CD4-positive, alpha-beta T cell (primary cell): ENCODE measurements around the gene TMEM203. TPM values are rescaled to one million over a fixed set of nuclear protein-coding genes. Genes with fewer than 3 reads are reported as not detected.

Source experiments
- ATAC-seq: fragments of 200-7000 bp; cut with Tn5 transposase; one replicate; pipeline ENCODE4 v1.10.0; 2022; ENCODE audit warnings: mild to moderate bottlenecking; ENCODE audit not compliant: poor library complexity
- CTCF ChIA-PET: fragments of 350-600 bp; sonication (Branson Sonifier 250); formaldehyde crosslinking; loops from one replicate; lab custom pipeline; 2021; ENCODE audit warnings: antibody characterized with exemption, inconsistent platforms; lab: Charles Lee
- POLR2A ChIA-PET: fragments of 350-600 bp; sonication (Branson Sonifier 250); formaldehyde crosslinking; loops from one replicate; lab custom pipeline; 2021; ENCODE audit warnings: antibody characterized with exemption, inconsistent platforms; lab: Charles Lee
- DNase-seq, 14 experiments: peaks; one replicate each; pipeline ENCODE4 v3.0.0-alpha.2; 2013 to 2020; ENCODE audit warnings: mixed read lengths in 2 of 14
- H3K27ac ChIP-seq, 2 donors: one replicate each; pipeline versions ENCODE4 v1.5.1 to v1.7.0; 2013; ENCODE audit warnings: low read length in 2 of 2, low read depth in 1 of 2, mild to moderate bottlenecking in 1 of 2
- H3K27me3 ChIP-seq, 2 experiments: 1 replicate in 1 of 2; 2 replicates in 1 of 2; pipeline versions ENCODE4 v1.6.1 to v1.7.0; 2013; ENCODE audit warnings: low read length in 2 of 2, control low read depth in 1 of 2, mild to moderate bottlenecking in 1 of 2, moderate library complexity in 1 of 2; ENCODE audit not compliant: insufficient read depth in 2 of 2, control insufficient read depth in 1 of 2
- H3K36me3 ChIP-seq: one replicate; pipeline ENCODE4 v1.6.1; 2013; ENCODE audit warnings: low read length, control low read depth; ENCODE audit not compliant: insufficient read depth
- H3K4me1 ChIP-seq: one replicate; pipeline ENCODE4 v1.6.1; 2013; ENCODE audit warnings: low read length, control low read depth; ENCODE audit not compliant: insufficient read depth
- H3K4me3 ChIP-seq: one replicate; pipeline ENCODE4 v1.5.1; 2013; ENCODE audit warnings: mild to moderate bottlenecking, low read length, moderate library complexity
- H3K9me3 ChIP-seq, 2 experiments: 1 replicate in 1 of 2; 2 replicates in 1 of 2; pipeline versions ENCODE4 v1.6.1 to v1.7.0; 2013; ENCODE audit warnings: low read length in 2 of 2, mild to moderate bottlenecking in 2 of 2, control low read depth in 1 of 2, moderate library complexity in 1 of 2; ENCODE audit not compliant: control insufficient read depth in 1 of 2, insufficient read depth in 1 of 2
- H3K27ac Mint-ChIP-seq: one replicate; pipeline ENCODE4 v1.8.0; 2020; ENCODE audit warnings: mixed read lengths
- H3K27me3 Mint-ChIP-seq: one replicate; pipeline ENCODE4 v1.8.0; 2021; ENCODE audit warnings: mixed read lengths
- H3K36me3 Mint-ChIP-seq: one replicate; pipeline ENCODE4 v1.8.0; 2021; ENCODE audit warnings: low read depth, mixed read lengths
- H3K4me1 Mint-ChIP-seq: one replicate; pipeline ENCODE4 v1.8.0; 2021; ENCODE audit warnings: low read depth, mixed read lengths
- H3K4me3 Mint-ChIP-seq: one replicate; pipeline ENCODE4 v1.8.0; 2020; ENCODE audit warnings: mild to moderate bottlenecking, mixed read lengths
- H3K9me3 Mint-ChIP-seq: one replicate; pipeline ENCODE4 v1.8.0; 2020; ENCODE audit warnings: mixed read lengths
- intact Hi-C, 2 experiments: fragments of 100-400 bp; cut with DNase I in 1 of 2; cut with micrococcal nuclease in 1 of 2; formaldehyde crosslinking; loops; one replicate each; pipeline versions ENCODE4 v1.15.1 to v1.9.0; 2023 to 2025; cut with DNase I, micrococcal nuclease
- total RNA-seq, 174 experiments: library from RNA in 2 of 174; stranded (reverse) in 2 of 174; gene quantifications; one replicate each; pipeline ENCODE4 v1.2.3 and lab custom pipeline; 2021 to 2026
- TF ChIP-seq, protein P1 (sequence below): fragments of 200-600 bp; IDR thresholded peaks from one replicate; pipeline ENCODE4 v1.8.0; 2022; ENCODE audit warnings: antibody characterized with exemption, mild to moderate bottlenecking

TMEM203 gene
- total RNA-seq, 2 experiments from 2014 or later, result 18.2 to 18.7 TPM

DNA sequence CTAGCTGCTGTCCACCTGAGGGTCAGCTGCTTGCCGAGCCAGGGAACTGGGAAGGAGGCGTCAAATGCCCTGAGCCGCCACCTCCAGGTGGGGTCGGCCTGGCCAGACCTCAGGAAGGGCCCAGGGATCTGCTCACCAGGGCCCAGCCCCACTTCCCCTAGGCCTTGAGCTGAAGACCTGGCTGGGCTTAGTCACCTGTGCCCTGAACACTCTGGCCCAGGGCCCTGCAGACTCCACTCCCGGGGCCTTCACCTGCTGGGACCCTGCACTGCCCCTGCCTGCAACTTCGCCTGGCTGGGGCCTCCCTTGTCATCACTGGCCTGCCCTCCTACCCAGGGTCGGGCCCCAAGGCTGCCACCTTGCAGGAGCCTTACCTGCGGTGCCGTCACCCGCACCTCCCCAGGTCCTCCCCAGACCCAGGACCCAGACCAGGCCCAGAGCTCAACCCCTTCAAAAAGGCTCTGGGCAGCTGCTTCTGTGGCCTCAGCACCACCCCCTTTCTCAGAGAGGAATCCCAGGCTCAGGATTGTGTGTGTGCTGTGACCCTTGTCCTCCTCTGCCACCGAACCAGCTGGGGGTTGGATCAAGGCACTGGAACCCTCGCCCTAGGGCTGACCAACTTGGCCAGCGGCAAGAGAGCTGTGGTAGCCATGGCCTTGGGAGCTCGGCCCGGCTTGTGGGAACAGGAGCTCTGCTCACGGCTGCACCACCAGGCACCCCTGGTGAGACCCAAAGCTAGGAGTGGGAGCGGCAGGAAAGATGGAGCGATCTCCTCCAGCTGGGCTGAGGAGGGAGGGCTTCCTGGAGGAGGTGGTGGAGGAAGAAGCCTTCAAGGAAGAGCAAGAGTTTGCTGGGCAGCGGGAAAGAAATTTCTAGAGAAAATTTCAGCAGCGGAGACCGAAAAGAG, 48.5 kb upstream of the TMEM203 start:
- ATAC-seq, result no peak
- peak overlapping the region; percentile 82 for H3K27ac Mint-ChIP-seq
- peaks cover 16% of the 10 kb centered on the region for H3K4me1 Mint-ChIP-seq
- Histone ChIP-seq H3K27me3 (no peaks in the 10 kb centered on the region), H3K4me1 (peaks cover 25% of the 10 kb centered on the region), H3K27ac (no peak overlapping the region), H3K36me3 (peaks cover 20% of the 10 kb centered on the region), H3K4me3 (peak overlapping the region; percentile 82), H3K9me3 (no peaks in the 10 kb centered on the region)
- TF ChIP-seq, protein P1, sequence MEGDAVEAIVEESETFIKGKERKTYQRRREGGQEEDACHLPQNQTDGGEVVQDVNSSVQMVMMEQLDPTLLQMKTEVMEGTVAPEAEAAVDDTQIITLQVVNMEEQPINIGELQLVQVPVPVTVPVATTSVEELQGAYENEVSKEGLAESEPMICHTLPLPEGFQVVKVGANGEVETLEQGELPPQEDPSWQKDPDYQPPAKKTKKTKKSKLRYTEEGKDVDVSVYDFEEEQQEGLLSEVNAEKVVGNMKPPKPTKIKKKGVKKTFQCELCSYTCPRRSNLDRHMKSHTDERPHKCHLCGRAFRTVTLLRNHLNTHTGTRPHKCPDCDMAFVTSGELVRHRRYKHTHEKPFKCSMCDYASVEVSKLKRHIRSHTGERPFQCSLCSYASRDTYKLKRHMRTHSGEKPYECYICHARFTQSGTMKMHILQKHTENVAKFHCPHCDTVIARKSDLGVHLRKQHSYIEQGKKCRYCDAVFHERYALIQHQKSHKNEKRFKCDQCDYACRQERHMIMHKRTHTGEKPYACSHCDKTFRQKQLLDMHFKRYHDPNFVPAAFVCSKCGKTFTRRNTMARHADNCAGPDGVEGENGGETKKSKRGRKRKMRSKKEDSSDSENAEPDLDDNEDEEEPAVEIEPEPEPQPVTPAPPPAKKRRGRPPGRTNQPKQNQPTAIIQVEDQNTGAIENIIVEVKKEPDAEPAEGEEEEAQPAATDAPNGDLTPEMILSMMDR, result no peak
- H3K27me3 Mint-ChIP-seq, result no peaks in the 10 kb centered on the region
- H3K9me3 Mint-ChIP-seq, result no peaks in the 10 kb centered on the region
- intact Hi-C loops, result no loop called here
- peaks cover 8% of the 10 kb centered on the region for H3K36me3 Mint-ChIP-seq
- peak in 1 of 14 experiments; percentile 11 for DNase-seq
- CTCF ChIA-PET, result interaction anchor here (0.6 to 2.9 kb wide), 5 partner anchors 11 to 30 kb away, joined by 3 to 18 read pairs (median 4); no protein-coding TSS in a partner anchor
- POLR2A ChIA-PET, result interaction anchor here (0.6 to 4.7 kb wide), 11 partner anchors 11 to 526 kb away, joined by 3 to 63 read pairs (median 8); partner anchors contain the start of genes ANAPC2, EXD3, MAN1B1 and NOXA1
- peak overlapping the region; percentile 91 for H3K4me3 Mint-ChIP-seq

GRCh38 chr9:137252555-137253506, 47.4 kb upstream of the TMEM203 start:
- Mint-ChIP-seq H3K27me3 (no peaks in the 10 kb centered on the region), H3K36me3 (peaks cover 5% of the 10 kb centered on the region), H3K4me1 (peaks cover 16% of the 10 kb centered on the region), H3K4me3 (peak overlapping the region; percentile 45), H3K27ac (no peak overlapping the region), H3K9me3 (no peaks in the 10 kb centered on the region)
- intact Hi-C loops, result no loop called here
- ATAC-seq (no peak), DNase-seq (peak in 1 of 14 experiments; percentile 6)
- Histone ChIP-seq H3K4me1 (peaks cover 25% of the 10 kb centered on the region), H3K4me3 (no peak overlapping the region), H3K27me3 (no peaks in the 10 kb centered on the region), H3K36me3 (peaks cover 11% of the 10 kb centered on the region), H3K9me3 (no peaks in the 10 kb centered on the region), H3K27ac (no peak overlapping the region)
- CTCF ChIA-PET, result interaction anchor here (2.9 kb wide), 1 partner anchor 16 kb away, joined by 18 read pairs; no protein-coding TSS in a partner anchor
- POLR2A ChIA-PET, result interaction anchor here (1.4 to 4.7 kb wide), 3 partner anchors 10 to 525 kb away, joined by 4 to 63 read pairs (median 27); partner anchors contain the start of gene TUBB4B
- TF ChIP-seq, protein P1, result no peak
